ENCODE results near the gene HIVEP2.

The HIVEP2 gene

DNA sequence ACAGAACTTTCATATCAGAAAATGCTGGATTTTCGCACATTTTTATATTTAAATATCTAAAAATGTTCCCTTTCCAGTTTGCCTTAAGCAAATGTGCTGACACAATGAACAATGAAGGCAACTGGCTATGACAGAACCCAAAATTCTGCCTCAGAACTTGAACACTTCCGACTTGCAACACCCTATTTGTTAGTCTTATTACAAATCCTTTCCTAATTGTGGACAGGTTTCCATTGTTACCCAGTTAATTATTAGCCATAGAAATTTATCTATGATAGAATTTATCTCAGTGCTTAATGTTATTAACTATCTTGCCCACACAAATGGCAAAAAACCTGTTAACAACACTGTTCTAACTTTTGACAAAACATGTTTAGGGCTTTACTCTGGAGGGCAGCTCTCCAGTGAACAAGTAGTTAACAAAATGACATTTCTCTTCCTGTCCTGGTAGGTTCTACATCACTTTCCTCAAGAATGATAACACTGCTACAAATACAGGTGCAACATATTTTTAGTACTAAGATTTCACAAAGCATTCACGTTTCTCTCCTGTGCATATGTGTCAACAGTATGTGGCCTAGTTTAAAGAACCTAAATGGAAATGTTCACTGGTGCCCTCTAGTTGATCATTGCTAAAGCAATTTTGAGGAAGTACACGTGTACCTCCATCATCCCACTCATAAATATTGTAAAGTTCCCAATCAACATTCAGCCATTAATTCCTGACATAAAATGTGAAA is 58.4 kb downstream of the HIVEP2 start:
- no peak for DNase-seq

- DNase-seq = no peak
These were observed 59.7 kb downstream of the HIVEP2 start for GRCh38 chr6:142885182-142885867.

GRCh38 chr6:142884214-142885035 is 60.6 kb downstream of the HIVEP2 start:
- DNase-seq = no peak

DNA sequence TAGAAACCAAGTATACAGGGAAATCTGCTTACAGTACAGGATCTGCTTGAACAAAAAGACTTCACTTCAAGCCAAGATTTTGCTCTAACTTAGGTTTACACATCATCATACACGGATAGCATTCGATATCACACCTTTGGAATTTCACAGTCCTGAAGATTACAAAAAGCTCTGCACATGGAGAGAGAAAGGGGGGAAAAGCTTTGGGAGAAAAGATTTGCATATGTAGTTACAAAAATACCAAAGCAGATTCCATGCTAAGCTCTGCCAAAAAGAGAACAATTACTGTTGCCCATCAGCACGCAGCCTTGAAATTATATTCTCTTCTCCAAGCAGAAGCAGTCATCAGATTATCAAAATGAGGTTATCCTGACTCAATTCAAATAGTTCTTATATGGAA is 62.0 kb downstream of the HIVEP2 start:
- DNase-seq = no peak

GRCh38 chr6:142881761-142882160 is 63.2 kb downstream of the HIVEP2 start:
- no peak for DNase-seq

- no peak for DNase-seq
These were observed 63.7 kb downstream of the HIVEP2 start for GRCh38 chr6:142881290-142881689.

- no peak for DNase-seq
These were observed 64.8 kb downstream of the HIVEP2 start for GRCh38 chr6:142880201-142880600.

DNA sequence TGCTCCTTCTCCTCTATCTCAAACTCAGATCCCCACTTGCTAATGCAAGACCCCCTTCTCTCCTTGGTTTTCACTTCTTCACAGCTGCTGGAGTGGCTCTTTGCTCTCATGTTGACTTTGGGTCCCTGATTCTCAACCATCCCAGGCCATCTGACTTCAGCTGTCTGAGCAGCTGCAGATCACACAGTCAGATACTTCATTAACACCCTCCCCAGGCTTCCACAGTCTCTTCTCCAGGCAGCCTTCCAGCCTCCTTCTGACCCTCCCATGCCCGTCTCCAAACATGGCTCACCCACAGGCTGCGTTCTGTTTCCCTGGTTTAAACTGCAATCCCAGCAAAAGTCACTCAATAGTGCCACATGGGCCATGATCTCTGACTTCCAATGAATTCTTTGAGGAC is 65.4 kb downstream of the HIVEP2 start:
- DNase-seq = no peak

- DNase-seq = no peak
These were observed 65.9 kb downstream of the HIVEP2 start for GRCh38 chr6:142879076-142879475.

DNA sequence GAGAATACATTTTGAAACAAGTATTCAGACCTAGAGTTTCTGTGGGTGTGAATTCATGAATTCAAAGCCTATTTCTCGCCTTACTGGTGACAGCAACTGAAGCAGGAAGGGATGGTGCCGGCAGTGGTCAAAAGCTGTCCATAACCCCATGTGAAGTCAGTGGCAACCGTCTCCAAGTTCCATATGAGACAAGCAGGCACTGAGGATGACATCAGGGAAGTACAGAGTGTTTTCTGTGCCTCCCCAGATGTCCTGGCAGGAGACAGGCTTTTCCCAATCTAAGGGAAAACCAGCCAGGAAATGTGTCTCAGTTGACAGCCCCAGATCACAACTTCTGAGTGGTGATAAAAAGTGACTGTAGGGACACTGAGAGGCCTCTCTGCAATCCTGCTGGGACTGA is 66.6 kb downstream of the HIVEP2 start:
- no peak for DNase-seq

DNA sequence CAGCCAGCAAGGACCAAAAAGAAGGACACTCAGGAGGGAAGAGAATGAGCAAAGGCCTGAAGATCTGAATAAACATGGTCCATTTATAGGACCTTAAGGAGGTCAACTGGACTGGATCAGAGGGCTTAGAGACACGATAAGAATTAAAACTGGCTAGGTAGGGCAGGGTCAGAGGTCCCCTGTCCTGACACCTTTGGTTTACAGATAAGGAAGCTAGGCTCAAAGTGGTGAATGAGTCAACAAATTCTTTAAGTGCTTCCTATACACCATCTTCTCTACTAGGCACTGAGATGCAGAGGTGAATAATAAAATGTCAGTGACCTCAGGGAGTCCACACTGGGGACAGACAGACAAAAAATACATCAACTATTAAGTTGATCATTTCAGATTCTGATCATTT is 70.3 kb downstream of the HIVEP2 start:
- DNase-seq = no peak

GRCh38 chr6:142872376-142872775 is 72.6 kb downstream of the HIVEP2 start:
- no peak for DNase-seq

GRCh38 chr6:142871910-142872331 is 73.1 kb downstream of the HIVEP2 start:
- DNase-seq = no peak

DNA sequence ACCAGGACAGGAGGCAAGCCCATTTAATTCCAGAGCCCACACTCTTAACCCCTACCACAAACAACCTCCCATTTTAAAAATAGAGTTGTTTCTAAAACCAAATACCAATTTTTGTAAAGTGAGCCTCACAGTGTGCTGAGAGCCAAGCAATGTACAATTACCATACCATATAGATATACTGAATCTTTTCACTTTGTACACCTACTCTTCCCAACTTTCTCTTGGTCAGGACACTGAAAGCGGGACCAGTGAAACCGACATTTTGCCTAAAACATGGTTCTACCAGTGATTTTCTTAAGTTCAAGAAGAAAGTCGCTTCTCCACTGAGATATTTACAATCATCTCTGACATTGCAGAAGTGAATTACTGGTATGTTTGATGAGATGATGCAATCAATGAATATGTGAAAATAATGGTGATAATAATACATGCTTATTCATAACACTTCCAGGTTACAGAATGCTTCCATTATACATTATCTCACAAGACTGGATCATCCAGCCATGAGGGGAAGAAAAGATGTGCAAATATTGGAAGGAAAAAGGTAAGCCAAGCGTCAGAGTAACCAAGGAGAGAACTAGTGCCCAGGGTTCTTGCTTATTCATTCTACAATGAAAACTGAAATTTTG is 74.1 kb downstream of the HIVEP2 start:
- no peak for DNase-seq

- DNase-seq = no peak
These were observed 76.1 kb downstream of the HIVEP2 start for GRCh38 chr6:142868917-142869316.

GRCh38 chr6:142867988-142868812 is 76.8 kb downstream of the HIVEP2 start:
- DNase-seq = no peak

- no peak for DNase-seq
These were observed 77.6 kb downstream of the HIVEP2 start for GRCh38 chr6:142867355-142867801.

- no peak for DNase-seq
These were observed 81.0 kb downstream of the HIVEP2 start for GRCh38 chr6:142863981-142864380.

DNA sequence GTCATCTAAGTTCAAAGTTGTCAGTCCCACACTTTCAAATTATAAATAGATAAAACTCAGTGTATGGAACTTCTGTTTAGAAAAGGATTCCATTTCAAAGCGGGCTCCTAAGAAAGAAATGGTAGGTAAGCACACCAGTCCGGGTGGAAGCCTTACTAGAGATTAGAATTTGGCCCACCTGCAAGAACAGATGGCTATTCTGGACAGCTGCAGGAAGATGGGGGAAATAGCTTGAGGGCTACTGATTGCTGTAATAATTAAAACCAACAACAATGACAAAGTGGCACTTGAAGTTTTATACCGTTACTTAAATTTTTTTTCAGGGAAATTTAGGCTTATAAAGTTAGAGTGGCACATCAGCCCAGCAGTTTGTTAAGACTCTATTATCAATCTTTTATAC is 83.3 kb downstream of the HIVEP2 start:
- no peak for DNase-seq

GRCh38 chr6:142860498-142860897 is 84.5 kb downstream of the HIVEP2 start:
- DNase-seq = no peak

GRCh38 chr6:142857796-142858555 is 87.0 kb downstream of the HIVEP2 start:
- DNase-seq = no peak
